Neural cell (in vitro differentiated cells): ENCODE data around the gene AFF2. TPM values are rescaled to one million over a fixed set of nuclear protein-coding genes. Genes with fewer than 3 reads are reported as not detected.

Experiments
- H2AFZ ChIP-seq: fragments of 200-600, 300-800 bp; sonication (generic), shearing (Covaris generic); 2 replicates; pipeline ENCODE4 v1.6.0; 2014; ENCODE audit warnings: low read depth, mild to moderate bottlenecking, antibody characterized with exemption, low read length, moderate library complexity
- H3F3A ChIP-seq: fragments of 200-600 bp; shearing (Covaris generic); 2 replicates; pipeline ENCODE4 v1.6.1; 2016; ENCODE audit warnings: mild to moderate bottlenecking, moderate library complexity, mixed read lengths, antibody characterized with exemption, low read length; ENCODE audit not compliant: insufficient read depth, poor library complexity, severe bottlenecking
- H3K27ac ChIP-seq: fragments of 200-600, 300-800 bp; sonication (generic), shearing (Covaris generic); 2 replicates; pipeline ENCODE4 v1.5.1; 2014; ENCODE audit warnings: mild to moderate bottlenecking, low read length, moderate library complexity
- H3K27me3 ChIP-seq: fragments of 300-800, 200-600 bp; sonication (generic), shearing (Covaris generic); 2 replicates; pipeline ENCODE4 v1.6.0; 2014; ENCODE audit warnings: mild to moderate bottlenecking, low read depth, low read length, moderate library complexity; ENCODE audit not compliant: insufficient read depth
- H3K36me3 ChIP-seq: fragments of 300-800, 200-600 bp; sonication (generic), shearing (Covaris generic); 2 replicates; pipeline ENCODE4 v1.5.1; 2014; ENCODE audit warnings: mild to moderate bottlenecking, antibody characterized with exemption, low read length, moderate library complexity; ENCODE audit not compliant: insufficient read depth
- H3K4me2 ChIP-seq: fragments of 300-800, 200-600 bp; sonication (generic), shearing (Covaris generic); 2 replicates; pipeline ENCODE4 v1.6.0; 2014; ENCODE audit warnings: mild to moderate bottlenecking, low read length
- H3K4me3 ChIP-seq: fragments of 300-800, 200-600 bp; sonication (generic), shearing (Covaris generic); 2 replicates; pipeline ENCODE4 v1.5.1; 2014; ENCODE audit warnings: mild to moderate bottlenecking, low read length, moderate library complexity
- H3K79me2 ChIP-seq: fragments of 200-600 bp; shearing (Covaris generic); replicated peaks from 2 replicates; pipeline ENCODE4 v1.6.0; 2014; ENCODE audit warnings: mild to moderate bottlenecking, low read length, moderate library complexity; ENCODE audit not compliant: insufficient read depth
- H3K9ac ChIP-seq: fragments of 300-800, 200-600 bp; sonication (generic), shearing (Covaris generic); 2 replicates; pipeline ENCODE4 v1.6.1; 2016; ENCODE audit warnings: mild to moderate bottlenecking, low read length, mixed read lengths
- H3K9me2 ChIP-seq: fragments of 200-600 bp; shearing (Covaris generic); 2 replicates; pipeline ENCODE4 v1.6.1; 2016; ENCODE audit warnings: mild to moderate bottlenecking, low read length, mixed read lengths; ENCODE audit not compliant: insufficient read depth
- H3K9me3 ChIP-seq: fragments of 200-600, 300-800 bp; sonication (generic), shearing (Covaris generic); 2 replicates; pipeline ENCODE4 v1.6.1; 2016; ENCODE audit warnings: mild to moderate bottlenecking, mixed run types, low read length, moderate library complexity, mixed read lengths
- H4K20me1 ChIP-seq: fragments of 200-600 bp; shearing (Covaris generic); 2 replicates; pipeline ENCODE4 v1.6.1; 2016; ENCODE audit warnings: mild to moderate bottlenecking, mixed run types; ENCODE audit not compliant: insufficient read depth
- EP300 ChIP-seq: fragments of 450-650 bp; conservative IDR thresholded peaks from 2 replicates; pipeline ENCODE4 v1.6.1; 2014; ENCODE audit warnings: antibody characterized with exemption, mild to moderate bottlenecking, moderate library complexity; ENCODE audit not compliant: poor library complexity, severe bottlenecking
- EZH2 ChIP-seq: fragments of 200-600, 300-800 bp; shearing (Covaris generic), sonication (generic); IDR thresholded peaks from 2 replicates; pipeline ENCODE4 v1.6.1; 2014; ENCODE audit warnings: antibody characterized with exemption, low read length, borderline replicate concordance, mild to moderate bottlenecking; ENCODE audit not compliant: insufficient read depth, poor library complexity, severe bottlenecking
- MXI1 ChIP-seq: fragments of 450-650 bp; conservative IDR thresholded peaks from 2 replicates; pipeline ENCODE4 v1.6.1; 2014; ENCODE audit warnings: antibody characterized with exemption, mild to moderate bottlenecking; ENCODE audit not compliant: poor library complexity, severe bottlenecking
- POLR2AphosphoS5 ChIP-seq: IDR thresholded peaks from 2 replicates; pipeline ENCODE4 v1.6.1; 2012
- RAD21 ChIP-seq: fragments of 450-650 bp; conservative IDR thresholded peaks from 2 replicates; pipeline ENCODE4 v1.6.1; 2014; ENCODE audit warnings: antibody characterized with exemption, mild to moderate bottlenecking, moderate library complexity
- SMC3 ChIP-seq: fragments of 450-650 bp; conservative IDR thresholded peaks from 2 replicates; pipeline ENCODE4 v1.6.1; 2014; ENCODE audit warnings: antibody characterized with exemption, mild to moderate bottlenecking, moderate library complexity; ENCODE audit not compliant: poor library complexity
- TAF1 ChIP-seq: IDR thresholded peaks from 2 replicates; pipeline ENCODE4 v1.6.1; 2012; ENCODE audit warnings: low read depth
- polyA plus RNA-seq: library from polyadenylated mRNA; depleted of rRNA; stranded (reverse); fragments of >200 nt; gene quantifications from 2 replicates; pipeline ENCODE4 v1.2.3, GENCODE V29; 2014
- TF ChIP-seq, protein P1 (sequence below): fragments of 450-650 bp; IDR thresholded peaks from 2 replicates; pipeline ENCODE4 v1.5.1; 2014; ENCODE audit warnings: antibody characterized with exemption, mild to moderate bottlenecking, moderate library complexity; ENCODE audit not compliant: poor library complexity, severe bottlenecking
- TF ChIP-seq, protein P2 (sequence below): IDR thresholded peaks from 2 replicates; pipeline ENCODE4 v1.6.1; 2012; ENCODE audit warnings: borderline replicate concordance

Gene AFF2
- polyA plus RNA-seq, 1 donor from 2014 or later: 10.5 TPM

DNA sequence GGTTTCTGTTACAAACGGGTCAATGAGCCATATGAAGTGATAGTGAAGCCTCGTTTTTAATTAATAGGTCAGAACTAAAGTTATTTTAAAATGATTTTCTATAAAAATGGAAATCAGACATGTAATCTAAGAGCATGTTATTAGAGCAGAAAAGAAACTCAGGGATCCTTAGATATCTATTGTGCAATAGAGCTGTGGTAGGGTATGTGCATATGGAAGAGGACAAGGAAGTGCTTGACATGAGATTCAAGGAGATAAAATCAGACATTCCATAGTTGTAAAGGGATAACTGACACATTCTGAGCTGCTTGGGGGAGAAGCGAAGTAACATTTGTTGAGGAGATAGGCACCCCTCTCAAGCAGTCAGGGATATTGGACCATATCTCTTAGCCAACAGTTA is 143.0 kb downstream of the AFF2 start:
- no peaks in the 10 kb centered on the region for H4K20me1 ChIP-seq
- H3K27ac ChIP-seq: no peak overlapping the region
- no peaks in the 10 kb centered on the region for H3K27me3 ChIP-seq
- H3F3A ChIP-seq: no peaks in the 10 kb centered on the region
- H3K9me2 ChIP-seq: no peaks in the 10 kb centered on the region
- H2AFZ ChIP-seq: no peak overlapping the region
- no peak overlapping the region for H3K4me3 ChIP-seq
- TF ChIP-seq, protein P1, sequence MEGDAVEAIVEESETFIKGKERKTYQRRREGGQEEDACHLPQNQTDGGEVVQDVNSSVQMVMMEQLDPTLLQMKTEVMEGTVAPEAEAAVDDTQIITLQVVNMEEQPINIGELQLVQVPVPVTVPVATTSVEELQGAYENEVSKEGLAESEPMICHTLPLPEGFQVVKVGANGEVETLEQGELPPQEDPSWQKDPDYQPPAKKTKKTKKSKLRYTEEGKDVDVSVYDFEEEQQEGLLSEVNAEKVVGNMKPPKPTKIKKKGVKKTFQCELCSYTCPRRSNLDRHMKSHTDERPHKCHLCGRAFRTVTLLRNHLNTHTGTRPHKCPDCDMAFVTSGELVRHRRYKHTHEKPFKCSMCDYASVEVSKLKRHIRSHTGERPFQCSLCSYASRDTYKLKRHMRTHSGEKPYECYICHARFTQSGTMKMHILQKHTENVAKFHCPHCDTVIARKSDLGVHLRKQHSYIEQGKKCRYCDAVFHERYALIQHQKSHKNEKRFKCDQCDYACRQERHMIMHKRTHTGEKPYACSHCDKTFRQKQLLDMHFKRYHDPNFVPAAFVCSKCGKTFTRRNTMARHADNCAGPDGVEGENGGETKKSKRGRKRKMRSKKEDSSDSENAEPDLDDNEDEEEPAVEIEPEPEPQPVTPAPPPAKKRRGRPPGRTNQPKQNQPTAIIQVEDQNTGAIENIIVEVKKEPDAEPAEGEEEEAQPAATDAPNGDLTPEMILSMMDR: no peak
- no peak for TF ChIP-seq RAD21
- TF ChIP-seq EP300: no peak
- no peak for TF ChIP-seq TAF1
- no peak for TF ChIP-seq POLR2AphosphoS5
- no peak for TF ChIP-seq MXI1
- TF ChIP-seq SMC3: no peak
- no peak for TF ChIP-seq EZH2
- TF ChIP-seq, protein P2, sequence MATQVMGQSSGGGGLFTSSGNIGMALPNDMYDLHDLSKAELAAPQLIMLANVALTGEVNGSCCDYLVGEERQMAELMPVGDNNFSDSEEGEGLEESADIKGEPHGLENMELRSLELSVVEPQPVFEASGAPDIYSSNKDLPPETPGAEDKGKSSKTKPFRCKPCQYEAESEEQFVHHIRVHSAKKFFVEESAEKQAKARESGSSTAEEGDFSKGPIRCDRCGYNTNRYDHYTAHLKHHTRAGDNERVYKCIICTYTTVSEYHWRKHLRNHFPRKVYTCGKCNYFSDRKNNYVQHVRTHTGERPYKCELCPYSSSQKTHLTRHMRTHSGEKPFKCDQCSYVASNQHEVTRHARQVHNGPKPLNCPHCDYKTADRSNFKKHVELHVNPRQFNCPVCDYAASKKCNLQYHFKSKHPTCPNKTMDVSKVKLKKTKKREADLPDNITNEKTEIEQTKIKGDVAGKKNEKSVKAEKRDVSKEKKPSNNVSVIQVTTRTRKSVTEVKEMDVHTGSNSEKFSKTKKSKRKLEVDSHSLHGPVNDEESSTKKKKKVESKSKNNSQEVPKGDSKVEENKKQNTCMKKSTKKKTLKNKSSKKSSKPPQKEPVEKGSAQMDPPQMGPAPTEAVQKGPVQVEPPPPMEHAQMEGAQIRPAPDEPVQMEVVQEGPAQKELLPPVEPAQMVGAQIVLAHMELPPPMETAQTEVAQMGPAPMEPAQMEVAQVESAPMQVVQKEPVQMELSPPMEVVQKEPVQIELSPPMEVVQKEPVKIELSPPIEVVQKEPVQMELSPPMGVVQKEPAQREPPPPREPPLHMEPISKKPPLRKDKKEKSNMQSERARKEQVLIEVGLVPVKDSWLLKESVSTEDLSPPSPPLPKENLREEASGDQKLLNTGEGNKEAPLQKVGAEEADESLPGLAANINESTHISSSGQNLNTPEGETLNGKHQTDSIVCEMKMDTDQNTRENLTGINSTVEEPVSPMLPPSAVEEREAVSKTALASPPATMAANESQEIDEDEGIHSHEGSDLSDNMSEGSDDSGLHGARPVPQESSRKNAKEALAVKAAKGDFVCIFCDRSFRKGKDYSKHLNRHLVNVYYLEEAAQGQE: no peak
- H3K9me3 ChIP-seq: no peaks in the 10 kb centered on the region
- H3K36me3 ChIP-seq: no peaks in the 10 kb centered on the region
- no peaks in the 10 kb centered on the region for H3K79me2 ChIP-seq
- no peak overlapping the region for H3K9ac ChIP-seq
- H3K4me2 ChIP-seq: no peak overlapping the region

DNA sequence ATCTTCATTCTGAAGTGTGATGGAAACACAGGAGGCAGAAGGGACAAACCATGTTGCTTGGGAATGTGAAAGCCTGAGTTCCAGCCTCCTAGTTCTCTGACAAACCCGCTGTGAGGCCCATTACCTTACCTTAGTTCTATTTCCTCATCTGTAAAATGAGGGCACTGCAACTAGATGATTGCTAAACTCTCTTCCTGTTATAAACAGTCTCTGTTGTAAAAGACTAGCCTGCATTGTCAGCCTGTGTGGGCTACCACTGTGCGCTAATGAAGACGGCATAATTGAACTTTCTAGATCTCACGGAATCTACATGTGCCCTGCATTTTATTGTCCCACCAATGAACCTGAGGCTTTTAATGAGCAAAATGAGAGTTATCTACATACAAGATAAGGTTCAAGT is 147.2 kb downstream of the AFF2 start:
- Histone ChIP-seq H3F3A (no peaks in the 10 kb centered on the region), H3K9me3 (no peaks in the 10 kb centered on the region), H3K9ac (no peak overlapping the region), H3K36me3 (no peaks in the 10 kb centered on the region), H3K27ac (no peak overlapping the region), H3K9me2 (no peaks in the 10 kb centered on the region), H3K4me2 (no peak overlapping the region), H3K4me3 (no peak overlapping the region), H3K27me3 (no peaks in the 10 kb centered on the region), H3K79me2 (no peaks in the 10 kb centered on the region), H2AFZ (no peak overlapping the region), H4K20me1 (no peaks in the 10 kb centered on the region)
- TF ChIP-seq, protein P2: no peak
- TF ChIP-seq MXI1 (no peak), POLR2AphosphoS5 (no peak), EP300 (no peak), EZH2 (no peak), SMC3 (no peak), TAF1 (no peak), RAD21 (no peak)
- TF ChIP-seq, protein P1: no peak
